Measurements from ENCODE around the gene ITIH6.

GRCh38 chrX:54748626-54749025, 49.4 kb downstream of the ITIH6 start:
- TF ChIP-seq, protein P1, sequence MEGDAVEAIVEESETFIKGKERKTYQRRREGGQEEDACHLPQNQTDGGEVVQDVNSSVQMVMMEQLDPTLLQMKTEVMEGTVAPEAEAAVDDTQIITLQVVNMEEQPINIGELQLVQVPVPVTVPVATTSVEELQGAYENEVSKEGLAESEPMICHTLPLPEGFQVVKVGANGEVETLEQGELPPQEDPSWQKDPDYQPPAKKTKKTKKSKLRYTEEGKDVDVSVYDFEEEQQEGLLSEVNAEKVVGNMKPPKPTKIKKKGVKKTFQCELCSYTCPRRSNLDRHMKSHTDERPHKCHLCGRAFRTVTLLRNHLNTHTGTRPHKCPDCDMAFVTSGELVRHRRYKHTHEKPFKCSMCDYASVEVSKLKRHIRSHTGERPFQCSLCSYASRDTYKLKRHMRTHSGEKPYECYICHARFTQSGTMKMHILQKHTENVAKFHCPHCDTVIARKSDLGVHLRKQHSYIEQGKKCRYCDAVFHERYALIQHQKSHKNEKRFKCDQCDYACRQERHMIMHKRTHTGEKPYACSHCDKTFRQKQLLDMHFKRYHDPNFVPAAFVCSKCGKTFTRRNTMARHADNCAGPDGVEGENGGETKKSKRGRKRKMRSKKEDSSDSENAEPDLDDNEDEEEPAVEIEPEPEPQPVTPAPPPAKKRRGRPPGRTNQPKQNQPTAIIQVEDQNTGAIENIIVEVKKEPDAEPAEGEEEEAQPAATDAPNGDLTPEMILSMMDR (IDR thresholded peaks at IDR 0.05; ENCODE audit: low read length), result no peak
- TF ChIP-seq EZH2 (IDR thresholded peaks at IDR 0.05; ENCODE audit: borderline replicate concordance, low read length), result no peak

Measured in OCI-LY1 (cell line).